Body of pancreas (tissue), 4 donors: Measurements from ENCODE around the gene PXYLP1. TPM values are rescaled to one million over a fixed set of nuclear protein-coding genes. Genes with fewer than 3 reads are reported as not detected.

Experiments used
- ATAC-seq: fragments of 150-250 bp; one replicate; pipeline ENCODE4 v1.9.1; 2016
- DNase-seq, 4 donors: peaks; one replicate each; pipeline ENCODE4 v3.0.0-alpha.2; 2019
- H3K27ac ChIP-seq, 4 donors: fragments of 200-600 bp; sonication (generic); 1 replicate in 3 of 4; 2 replicates in 1 of 4; pipeline versions ENCODE4 v1.5.1 to v1.6.1; 2016 to 2019; ENCODE audit warnings: mild to moderate bottlenecking in 1 of 4, mixed read lengths in 1 of 4, moderate library complexity in 1 of 4
- H3K27me3 ChIP-seq, 2 donors: fragments of 200-600 bp; sonication (generic); one replicate each; pipeline ENCODE4 v1.6.0; 2016; ENCODE audit warnings: mild to moderate bottlenecking in 1 of 2
- H3K36me3 ChIP-seq, 2 donors: fragments of 200-600 bp; sonication (generic); replicated peaks in 1 of 2; 2 replicates each; pipeline ENCODE4 v1.5.1; 2016; ENCODE audit warnings: low read depth in 2 of 2; ENCODE audit not compliant: insufficient read depth in 1 of 2
- H3K4me1 ChIP-seq: fragments of 200-600 bp; sonication (generic); one replicate; pipeline ENCODE4 v1.6.0; 2016
- H3K4me3 ChIP-seq, 2 donors: fragments of 200-600 bp; sonication (generic); 1 replicate in 1 of 2; 2 replicates in 1 of 2; pipeline ENCODE4 v1.5.1; 2016 to 2019
- H3K9me3 ChIP-seq, 3 donors: fragments of 200-600 bp; sonication (generic); 1 replicate in 2 of 3; 2 replicates in 1 of 3; pipeline ENCODE4 v1.5.1; 2016
- POLR2A ChIP-seq, 3 donors: fragments of 450-650 bp; IDR thresholded peaks; one replicate each; pipeline ENCODE4 v1.6.1; 2016; ENCODE audit warnings: antibody characterized with exemption in 3 of 3, mild to moderate bottlenecking in 2 of 3
- WGBS, 2 donors: methylation state at CpG; one replicate each; pipeline ENCODE4 v1.1.5; 2017; 5-methylcytosine and 5-hydroxymethylcytosine counted together
- intact Hi-C: fragments of 100-400 bp; cut with DNase I; formaldehyde crosslinking; loops from one replicate; pipeline ENCODE4 v1.15.1; 2023
- total RNA-seq, 2 donors: library from RNA; depleted of rRNA; stranded (reverse); fragments of >200 nt; gene quantifications; one replicate each; pipeline ENCODE4 v1.1.0, GENCODE V29; 2016
- TF ChIP-seq, protein P1 (sequence below), 7 experiments: fragments of 450-650 bp in 4 of 7; fragments of 200-600 bp in 3 of 7; sonication (generic) in 3 of 7; IDR thresholded peaks; one replicate each; pipeline ENCODE4 v1.5.1; 2016 to 2019; ENCODE audit warnings: antibody characterized with exemption in 7 of 7

PXYLP1 gene
- total RNA-seq, 2 donors from 2014 or later: 9.9 to 10.5 TPM

DNA sequence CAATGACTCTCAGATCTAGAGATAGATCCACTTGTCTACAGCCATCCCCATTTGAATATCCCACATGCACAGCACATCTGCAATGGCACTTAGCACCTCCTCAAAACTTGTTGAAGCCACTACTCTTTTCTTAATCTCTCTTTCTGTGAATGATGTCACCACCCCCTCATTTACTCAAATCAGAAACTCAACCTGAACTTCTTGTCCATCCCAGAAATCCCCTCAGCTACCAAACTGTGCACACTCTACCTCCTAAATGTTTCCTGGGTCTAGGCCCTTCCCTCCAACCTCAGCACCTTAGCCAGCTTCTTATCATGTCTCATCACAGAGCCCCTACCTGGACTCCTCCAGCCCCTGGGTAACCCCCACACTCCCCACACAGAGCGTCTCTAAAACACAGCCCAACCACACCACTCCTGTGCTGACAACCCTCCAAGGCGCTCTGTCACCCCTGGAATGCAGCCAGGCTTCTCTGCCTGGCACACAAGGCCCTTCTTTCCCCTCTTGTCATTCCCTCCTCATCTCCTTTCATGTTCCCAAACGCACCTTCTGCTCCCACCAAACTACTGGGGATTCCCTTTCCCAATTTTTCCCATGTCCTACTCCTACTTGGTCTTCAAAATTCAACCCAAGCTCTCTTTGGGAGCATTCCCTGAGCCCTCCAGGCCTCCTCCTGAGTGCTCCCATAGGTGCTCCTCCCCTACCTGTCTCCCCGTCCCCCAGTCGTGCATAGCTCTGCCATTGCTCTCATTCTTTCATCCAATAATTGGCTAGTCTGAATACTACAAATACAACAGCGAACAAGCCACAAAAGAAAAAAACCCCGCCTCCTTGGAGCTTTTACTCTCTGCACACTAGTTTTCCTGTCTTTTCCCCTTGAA is 96.9 kb downstream of the PXYLP1 start:
- DNase-seq (peak in 3 of 4 donors; percentile 25 to 54 (median 39)), ATAC-seq (no peak)
- 71 to 75% methylated on average over 7 of the region's 7 CpGs for WGBS, 2 donors
- Histone ChIP-seq H3K4me3 (no peak overlapping the region), H3K27me3 (no peaks in the 10 kb centered on the region), H3K4me1 (peaks cover 40% of the 10 kb centered on the region), H3K9me3 (no peaks in the 10 kb centered on the region), H3K36me3 (no peaks in the 10 kb centered on the region), H3K27ac (no peak overlapping the region)
- TF ChIP-seq, protein P1, sequence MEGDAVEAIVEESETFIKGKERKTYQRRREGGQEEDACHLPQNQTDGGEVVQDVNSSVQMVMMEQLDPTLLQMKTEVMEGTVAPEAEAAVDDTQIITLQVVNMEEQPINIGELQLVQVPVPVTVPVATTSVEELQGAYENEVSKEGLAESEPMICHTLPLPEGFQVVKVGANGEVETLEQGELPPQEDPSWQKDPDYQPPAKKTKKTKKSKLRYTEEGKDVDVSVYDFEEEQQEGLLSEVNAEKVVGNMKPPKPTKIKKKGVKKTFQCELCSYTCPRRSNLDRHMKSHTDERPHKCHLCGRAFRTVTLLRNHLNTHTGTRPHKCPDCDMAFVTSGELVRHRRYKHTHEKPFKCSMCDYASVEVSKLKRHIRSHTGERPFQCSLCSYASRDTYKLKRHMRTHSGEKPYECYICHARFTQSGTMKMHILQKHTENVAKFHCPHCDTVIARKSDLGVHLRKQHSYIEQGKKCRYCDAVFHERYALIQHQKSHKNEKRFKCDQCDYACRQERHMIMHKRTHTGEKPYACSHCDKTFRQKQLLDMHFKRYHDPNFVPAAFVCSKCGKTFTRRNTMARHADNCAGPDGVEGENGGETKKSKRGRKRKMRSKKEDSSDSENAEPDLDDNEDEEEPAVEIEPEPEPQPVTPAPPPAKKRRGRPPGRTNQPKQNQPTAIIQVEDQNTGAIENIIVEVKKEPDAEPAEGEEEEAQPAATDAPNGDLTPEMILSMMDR (IDR thresholded peaks at IDR 0.05): no peak
- TF ChIP-seq POLR2A (IDR thresholded peaks at IDR 0.05): no peak
- intact Hi-C loops: no loop called here

DNA sequence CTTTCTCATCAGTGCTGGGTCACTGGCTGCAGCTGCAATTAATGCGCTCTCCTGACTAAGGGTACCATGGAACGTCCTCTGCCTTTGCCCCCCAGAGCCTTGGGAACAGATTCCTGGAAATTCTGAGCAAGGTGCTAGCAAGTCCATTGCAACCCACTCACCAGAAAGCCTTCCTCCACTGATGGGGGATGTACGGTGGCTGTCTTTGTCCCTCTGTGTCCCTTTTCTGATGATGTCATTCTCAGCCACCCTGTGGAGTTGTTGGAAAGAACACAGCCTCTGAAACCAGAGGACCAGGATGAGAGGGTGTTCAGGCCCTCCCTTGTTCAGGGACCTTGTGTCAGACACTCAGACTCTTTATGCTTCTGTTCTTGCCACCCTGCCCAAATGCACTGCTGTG is 98.6 kb downstream of the PXYLP1 start:
- no peaks in the 10 kb centered on the region for H3K36me3 ChIP-seq
- no peak overlapping the region for H3K27ac ChIP-seq
- ATAC-seq: no peak
- H3K27me3 ChIP-seq: no peaks in the 10 kb centered on the region
- no peak overlapping the region for H3K4me3 ChIP-seq
- DNase-seq: no peak
- no peaks in the 10 kb centered on the region for H3K9me3 ChIP-seq
- intact Hi-C loops: no loop called here
- 90 to 92% methylated on average over 3 of the region's 3 CpGs for WGBS, 2 donors
- H3K4me1 ChIP-seq: peaks cover 23% of the 10 kb centered on the region
- TF ChIP-seq POLR2A (IDR thresholded peaks at IDR 0.05): no peak
- TF ChIP-seq, protein P1 (IDR thresholded peaks at IDR 0.05): no peak

DNA sequence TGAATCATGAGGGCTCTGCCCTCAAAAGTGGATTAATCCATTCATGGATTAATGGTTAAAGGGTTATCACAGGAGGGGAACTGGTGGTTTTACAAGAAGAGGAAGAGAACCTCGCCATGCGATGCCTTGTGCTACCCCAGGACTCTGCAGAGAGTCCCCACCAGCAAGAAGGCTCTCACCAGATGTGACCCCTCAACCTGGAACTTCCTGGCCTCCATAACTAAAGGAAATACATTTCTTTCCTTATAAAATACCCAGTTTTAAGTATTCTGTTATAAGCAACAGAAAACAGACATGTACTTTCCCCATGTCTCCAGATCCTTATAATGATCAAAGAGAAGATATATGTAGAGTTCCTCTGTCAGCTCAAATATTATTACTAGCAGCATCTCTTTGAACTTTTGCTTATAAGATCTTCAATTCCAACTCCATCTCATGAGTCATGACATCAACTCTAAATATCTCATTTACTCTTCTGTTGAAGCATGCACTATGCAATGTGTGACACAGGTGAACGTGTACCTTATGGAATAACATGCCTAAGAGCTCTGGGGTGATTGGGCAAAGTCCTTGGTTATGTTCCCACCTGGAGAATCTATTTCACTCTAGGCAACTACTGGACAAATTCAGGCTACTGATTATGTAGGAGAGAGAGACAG is 99.2 kb downstream of the PXYLP1 start:
- ATAC-seq (no peak), DNase-seq (no peak)
- Histone ChIP-seq H3K9me3 (no peaks in the 10 kb centered on the region), H3K36me3 (no peaks in the 10 kb centered on the region), H3K27me3 (no peaks in the 10 kb centered on the region), H3K4me3 (no peak overlapping the region), H3K4me1 (peaks cover 17% of the 10 kb centered on the region), H3K27ac (no peak overlapping the region)
- TF ChIP-seq, protein P1 (IDR thresholded peaks at IDR 0.05): no peak
- no peak for TF ChIP-seq POLR2A (IDR thresholded peaks at IDR 0.05)
- intact Hi-C loops: no loop called here
- WGBS, 2 donors: 86 to 100% methylated on average over 3 of the region's 3 CpGs

DNA sequence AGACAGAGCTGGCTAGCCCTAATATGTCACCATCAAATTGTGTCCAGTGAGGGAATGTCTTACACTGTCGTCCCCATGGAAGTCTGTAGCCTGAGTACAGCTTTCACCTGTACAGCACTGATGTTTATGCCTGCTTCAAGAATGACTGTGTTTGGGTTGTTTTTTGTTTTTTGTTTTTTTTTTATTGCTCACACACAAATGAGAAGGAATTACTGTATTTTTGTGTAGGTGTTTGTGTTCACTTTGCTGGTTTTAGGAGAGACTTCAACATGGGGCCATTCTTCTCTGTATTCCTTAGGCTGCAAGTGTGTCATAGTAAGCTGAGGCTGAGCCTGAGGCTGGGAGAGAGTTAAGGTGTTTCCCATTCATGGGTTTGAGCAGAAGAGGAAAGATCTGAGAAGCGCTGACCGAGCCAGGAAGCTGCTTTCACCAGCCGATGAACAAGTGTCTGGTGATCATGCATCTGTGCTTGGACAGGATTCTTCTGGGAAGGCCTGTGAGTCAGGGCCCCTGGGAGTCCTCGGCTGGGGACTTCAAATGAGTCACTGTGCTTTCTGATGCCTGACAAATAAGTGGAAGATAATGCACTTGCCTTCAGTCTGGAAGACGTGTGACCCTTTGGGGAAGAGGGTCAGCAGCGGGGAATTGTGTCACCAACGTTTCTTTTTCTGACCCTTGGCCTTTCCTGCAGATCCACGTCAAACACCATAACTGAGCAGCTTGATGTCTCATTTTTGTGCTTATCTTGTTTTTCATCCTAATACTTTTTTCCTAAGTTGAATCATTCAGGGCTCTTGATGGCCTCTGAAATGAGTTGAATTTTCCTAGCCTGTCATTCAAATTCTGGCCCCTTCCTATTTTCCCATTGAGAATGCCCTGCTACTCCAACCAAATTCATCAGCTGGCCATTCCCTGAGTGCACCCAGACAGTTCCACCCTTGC is 100.0 kb downstream of the PXYLP1 start:
- H3K9me3 ChIP-seq: no peaks in the 10 kb centered on the region
- peak in 3 of 4 donors; percentile 18 to 58 (median 26) for DNase-seq
- peaks cover 9% of the 10 kb centered on the region for H3K4me1 ChIP-seq
- no peaks in the 10 kb centered on the region for H3K36me3 ChIP-seq
- WGBS, 2 donors: 82 to 84% methylated on average over 9 of the region's 9 CpGs
- H3K27ac ChIP-seq: no peak overlapping the region
- no peak overlapping the region for H3K4me3 ChIP-seq
- no peak for TF ChIP-seq POLR2A (IDR thresholded peaks at IDR 0.05)
- TF ChIP-seq, protein P1 (IDR thresholded peaks at IDR 0.05): no peak
- H3K27me3 ChIP-seq: no peaks in the 10 kb centered on the region
- intact Hi-C loops: no loop called here
- peak; percentile 53 for ATAC-seq
